ENCODE results near the gene ZGRF1.

GRCh38 chr4:112508356-112508755 lies 128.4 kb downstream of the ZGRF1 start:
- TF ChIP-seq POLR2A (IDR thresholded peaks at IDR 0.05) (no peak), CTCF (IDR thresholded peaks at IDR 0.05) (no peak), POLR2AphosphoS5 (IDR thresholded peaks at IDR 0.05) (no peak)

Measured in sigmoid colon (tissue), 4 donors.